GM21529 (cell line): Measurements from ENCODE around the gene THAP12.
"Not testable (repeated sequence)": the region's sequence is repeated elsewhere in the genome, so short reads cannot be mapped to it uniquely, and the experiment has no call there.

Source experiments
- ATAC-seq: cut with Tn5 transposase; IDR thresholded peaks from one replicate; pipeline ENCODE4 v1.9.1; 2021; ENCODE audit not compliant: unreplicated experiment

The THAP12 gene

GRCh38 chr11:76329084-76329648 lies 51.8 kb downstream of the THAP12 start:
- ATAC-seq: no peak

GRCh38 chr11:76327756-76328388 lies 53.1 kb downstream of the THAP12 start:
- no peak for ATAC-seq

DNA sequence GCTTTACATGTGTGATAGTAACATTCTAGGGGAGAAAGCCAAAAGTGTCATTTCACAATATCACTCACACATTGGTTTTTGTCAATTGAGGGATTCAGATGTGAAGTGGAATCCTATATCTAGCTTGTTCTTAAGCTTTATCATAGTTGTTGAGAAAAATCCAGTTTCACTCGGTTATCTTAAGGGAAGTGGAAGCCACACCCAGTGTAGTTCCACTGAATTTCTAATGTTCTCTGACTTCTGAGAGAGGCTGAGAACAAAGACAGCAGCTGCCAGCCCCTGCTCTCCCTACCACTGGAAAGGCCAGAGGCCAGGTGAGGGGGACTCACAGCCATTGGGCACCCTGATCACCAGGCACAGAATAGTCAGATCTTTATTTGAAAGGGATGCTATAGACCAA lies 53.7 kb downstream of the THAP12 start:
- ATAC-seq: no peak

- no peak for ATAC-seq
Measured at GRCh38 chr11:76325185-76325584, 55.7 kb downstream of the THAP12 start.

GRCh38 chr11:76323804-76324203 lies 57.1 kb downstream of the THAP12 start:
- no peak for ATAC-seq

DNA sequence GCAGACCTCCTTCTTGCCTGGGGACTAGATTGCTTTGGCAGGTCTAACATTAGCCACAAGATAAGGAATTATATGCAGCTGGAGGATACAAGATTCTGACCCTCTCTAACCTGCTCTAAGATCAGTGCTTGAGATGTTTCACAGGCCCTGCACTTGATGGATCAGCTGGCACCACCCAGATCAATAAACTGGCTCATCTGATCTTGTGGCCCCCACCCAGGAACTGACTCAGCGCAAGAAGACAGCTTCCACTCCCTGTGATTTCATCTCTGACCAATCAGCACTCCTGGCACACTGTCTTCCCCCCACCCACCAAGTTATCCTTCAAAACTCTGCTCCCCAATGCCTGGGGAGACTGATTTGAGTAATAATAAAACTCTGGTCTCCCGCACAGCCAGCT lies 57.6 kb downstream of the THAP12 start:
- ATAC-seq: not testable (repeated sequence)

DNA sequence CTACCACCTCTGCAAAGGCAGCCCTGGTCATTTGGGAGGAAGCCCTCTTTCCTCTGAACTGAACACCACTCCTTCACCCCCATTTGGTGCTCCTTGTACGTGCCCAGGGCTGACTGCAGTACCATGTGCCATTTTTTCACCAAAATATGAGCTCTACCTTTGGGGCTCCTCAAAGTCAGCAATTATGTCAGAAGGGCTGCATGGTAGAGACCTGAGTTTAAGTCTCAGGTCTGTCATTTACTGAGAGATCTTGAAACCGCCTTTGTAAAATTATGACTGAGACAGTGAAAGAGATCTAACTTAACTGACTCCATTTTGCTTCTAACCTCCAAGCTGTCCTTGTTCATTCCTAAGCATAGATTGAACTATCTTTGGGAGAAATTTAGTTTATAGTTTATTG lies 58.0 kb downstream of the THAP12 start:
- no peak for ATAC-seq

DNA sequence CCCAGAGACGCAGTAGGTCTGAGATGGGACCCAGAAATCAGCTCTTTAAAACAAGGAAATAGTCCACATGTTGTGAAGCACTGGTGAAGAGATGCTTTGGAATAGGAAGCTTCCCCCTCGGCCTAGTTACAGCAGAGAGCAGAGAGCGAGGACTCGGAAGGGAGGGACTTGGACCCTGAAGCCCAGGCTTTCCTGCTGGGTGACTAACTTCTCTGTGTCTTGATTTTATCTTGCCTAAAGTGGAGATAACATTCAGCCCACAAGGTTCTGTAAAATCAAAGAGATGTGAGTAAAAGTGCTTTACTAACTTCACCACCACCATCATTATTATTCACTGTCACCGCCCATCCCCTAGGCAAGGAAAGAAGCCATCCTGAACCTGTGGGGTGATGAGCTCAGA lies 58.4 kb downstream of the THAP12 start:
- ATAC-seq: no peak

GRCh38 chr11:76321820-76322524 lies 59.0 kb downstream of the THAP12 start:
- no peak for ATAC-seq

- ATAC-seq: no peak
Measured at GRCh38 chr11:76321340-76321739, 59.6 kb downstream of the THAP12 start.

GRCh38 chr11:76320929-76321328 lies 60.0 kb downstream of the THAP12 start:
- ATAC-seq: no peak

DNA sequence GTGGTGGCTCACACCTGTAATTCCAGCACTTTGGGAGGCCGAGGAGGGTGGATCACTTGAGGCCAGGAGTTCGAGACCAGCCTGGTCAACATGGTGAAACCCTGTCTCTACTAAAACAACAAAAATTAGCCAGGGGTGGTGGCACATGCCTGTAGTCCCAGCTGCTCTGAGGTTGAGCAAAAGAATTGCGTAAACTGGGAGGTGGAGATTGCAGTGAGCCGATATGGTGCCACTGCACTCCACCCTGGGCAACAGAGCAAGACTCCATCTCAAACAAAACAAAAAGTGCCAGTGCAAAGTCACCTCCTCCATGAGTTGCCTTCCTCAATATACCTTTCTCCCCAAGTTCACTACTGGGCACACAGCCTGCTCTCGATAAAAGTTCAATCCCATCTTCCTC lies 61.1 kb downstream of the THAP12 start:
- ATAC-seq: not testable (repeated sequence)

DNA sequence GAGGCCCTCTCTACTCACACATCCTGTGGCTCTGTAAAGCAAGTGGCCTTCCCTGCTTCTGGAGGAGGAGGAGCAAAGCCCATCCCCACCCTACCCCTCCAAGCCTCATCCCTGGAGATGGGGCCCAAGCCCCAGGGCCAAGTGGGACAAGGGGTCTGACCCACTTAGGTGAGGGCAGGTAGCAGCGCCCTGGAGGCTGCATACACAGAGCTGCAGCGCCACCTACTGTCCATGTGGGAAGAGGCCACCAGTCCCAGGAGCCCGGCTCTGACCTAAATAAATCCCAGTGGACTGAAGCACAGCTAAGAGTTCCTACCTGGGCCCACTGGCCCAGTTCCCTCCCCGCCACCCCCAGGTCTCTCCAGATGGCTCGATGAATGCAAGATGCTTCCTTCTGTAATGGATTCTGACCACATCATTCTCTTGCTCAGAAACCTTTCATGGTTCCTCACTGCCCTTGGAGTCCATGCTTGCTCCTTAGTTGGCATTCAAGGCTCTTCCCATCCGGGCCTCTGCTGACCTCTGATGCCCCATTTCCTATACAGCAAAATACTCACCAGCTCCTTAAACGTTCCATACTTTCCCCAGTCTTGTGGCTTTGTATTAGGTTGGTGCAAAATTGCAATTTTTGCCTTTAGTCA lies 62.1 kb downstream of the THAP12 start:
- ATAC-seq: peak; percentile 67

- no peak for ATAC-seq
Measured at GRCh38 chr11:76317296-76317695, 63.6 kb downstream of the THAP12 start.

DNA sequence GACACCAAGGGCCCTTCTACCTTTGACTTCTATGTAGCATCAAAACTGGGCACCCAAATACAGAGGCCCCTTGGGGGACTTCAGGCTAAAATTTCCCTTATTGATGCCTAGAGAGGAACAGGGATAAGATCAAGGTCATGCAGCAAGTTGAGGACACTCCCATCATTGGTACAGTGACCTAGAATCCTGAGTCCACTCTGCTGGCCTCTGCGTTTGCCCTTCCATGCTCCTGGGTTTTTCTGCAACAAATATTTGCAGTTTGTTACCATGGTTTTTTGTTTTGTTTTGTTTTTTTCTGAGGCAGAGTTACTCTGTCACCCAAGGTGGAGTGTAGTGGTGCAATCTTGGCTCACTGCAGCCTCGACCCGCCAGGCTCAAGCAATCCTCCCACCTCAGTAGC lies 64.2 kb downstream of the THAP12 start:
- no peak for ATAC-seq

- ATAC-seq: no peak
Measured at GRCh38 chr11:76315182-76315853, 65.6 kb downstream of the THAP12 start.

- ATAC-seq: no peak
Measured at GRCh38 chr11:76314741-76315090, 66.2 kb downstream of the THAP12 start.

- ATAC-seq: no peak
Measured at GRCh38 chr11:76313913-76314740, 66.8 kb downstream of the THAP12 start.

DNA sequence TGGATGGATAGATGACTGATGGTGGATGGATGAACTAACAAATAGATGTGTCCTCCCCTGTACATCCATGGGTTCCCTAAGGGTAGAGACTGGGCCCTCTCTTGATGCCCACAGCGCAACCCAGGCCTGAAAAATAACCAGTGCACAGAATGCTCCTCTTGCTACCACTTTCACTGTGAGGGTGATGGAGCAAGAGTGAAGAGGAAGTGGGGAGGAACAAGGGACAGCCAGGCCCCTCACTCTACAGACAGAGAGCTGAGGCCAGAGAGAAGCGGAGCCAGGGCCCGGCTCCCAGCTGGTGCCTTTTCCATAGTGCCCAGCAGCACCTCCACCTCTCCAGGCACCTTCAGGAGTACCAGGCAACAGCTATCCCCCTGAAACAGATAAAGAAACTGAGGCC lies 67.7 kb downstream of the THAP12 start:
- no peak for ATAC-seq

GRCh38 chr11:76310832-76311595 lies 69.9 kb downstream of the THAP12 start:
- no peak for ATAC-seq
